ENCODE data around the gene NT5DC1.

Gene NT5DC1

DNA sequence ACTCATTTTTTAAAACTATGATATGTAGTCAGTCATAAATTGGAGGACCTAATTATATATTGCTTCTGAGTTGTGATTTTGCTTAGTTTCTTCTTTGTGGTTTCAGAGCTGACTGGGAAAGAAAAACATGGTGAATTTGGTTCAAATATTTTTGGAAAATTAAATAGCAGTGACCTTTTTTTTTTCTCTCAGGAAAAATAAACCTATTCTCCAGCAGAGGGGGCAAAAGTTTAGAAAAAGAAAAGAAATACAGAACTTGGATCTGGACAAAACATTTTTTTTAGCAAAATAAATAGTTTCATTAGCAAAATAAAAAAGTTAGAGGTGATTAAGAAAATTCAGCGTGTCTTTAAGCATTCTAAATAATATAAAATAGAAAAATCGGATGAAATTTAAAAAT, 15.1 kb downstream of the NT5DC1 start:
- TF ChIP-seq EZH2phosphoT487 (IDR thresholded peaks at IDR 0.05; ENCODE audit: low read length) (no peak), EZH2 (optimal IDR thresholded peaks at IDR 0.05; ENCODE audit: low read depth, low read length) (no peak)
- TF ChIP-seq, protein P1, sequence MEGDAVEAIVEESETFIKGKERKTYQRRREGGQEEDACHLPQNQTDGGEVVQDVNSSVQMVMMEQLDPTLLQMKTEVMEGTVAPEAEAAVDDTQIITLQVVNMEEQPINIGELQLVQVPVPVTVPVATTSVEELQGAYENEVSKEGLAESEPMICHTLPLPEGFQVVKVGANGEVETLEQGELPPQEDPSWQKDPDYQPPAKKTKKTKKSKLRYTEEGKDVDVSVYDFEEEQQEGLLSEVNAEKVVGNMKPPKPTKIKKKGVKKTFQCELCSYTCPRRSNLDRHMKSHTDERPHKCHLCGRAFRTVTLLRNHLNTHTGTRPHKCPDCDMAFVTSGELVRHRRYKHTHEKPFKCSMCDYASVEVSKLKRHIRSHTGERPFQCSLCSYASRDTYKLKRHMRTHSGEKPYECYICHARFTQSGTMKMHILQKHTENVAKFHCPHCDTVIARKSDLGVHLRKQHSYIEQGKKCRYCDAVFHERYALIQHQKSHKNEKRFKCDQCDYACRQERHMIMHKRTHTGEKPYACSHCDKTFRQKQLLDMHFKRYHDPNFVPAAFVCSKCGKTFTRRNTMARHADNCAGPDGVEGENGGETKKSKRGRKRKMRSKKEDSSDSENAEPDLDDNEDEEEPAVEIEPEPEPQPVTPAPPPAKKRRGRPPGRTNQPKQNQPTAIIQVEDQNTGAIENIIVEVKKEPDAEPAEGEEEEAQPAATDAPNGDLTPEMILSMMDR (IDR thresholded peaks at IDR 0.05; ENCODE audit: low read length): peak; percentile 25
- no peak overlapping the region for H3K4me2 ChIP-seq (ENCODE audit: low read depth, low read length)
- H3K79me2 ChIP-seq (ENCODE audit: low read length): no peaks in the 10 kb centered on the region
- H3K27ac ChIP-seq (ENCODE audit: low read length): no peak overlapping the region
- no peaks in the 10 kb centered on the region for H3K9me3 ChIP-seq (replicated peaks; ENCODE audit: insufficient read depth, low read length)
- no peak overlapping the region for H2AFZ ChIP-seq (ENCODE audit: low read length)
- no peaks in the 10 kb centered on the region for H3K36me3 ChIP-seq (replicated peaks; ENCODE audit: insufficient read depth, low read length)
- no peak overlapping the region for H3K4me3 ChIP-seq (ENCODE audit: low read length)
- no peaks in the 10 kb centered on the region for H3K4me1 ChIP-seq (ENCODE audit: low read length)
- H3K27me3 ChIP-seq (replicated peaks; ENCODE audit: insufficient read depth, low read length): no peaks in the 10 kb centered on the region
- H3K9me2 ChIP-seq (replicated peaks; ENCODE audit: insufficient read depth, low read length): no peaks in the 10 kb centered on the region
- no peaks in the 10 kb centered on the region for H3F3A ChIP-seq (ENCODE audit: insufficient read depth, low read length)
- H4K20me1 ChIP-seq (ENCODE audit: insufficient read depth, low read length): no peaks in the 10 kb centered on the region
- no peak for DNase-seq
- no peak overlapping the region for H3K9ac ChIP-seq (ENCODE audit: low read length)

DNA sequence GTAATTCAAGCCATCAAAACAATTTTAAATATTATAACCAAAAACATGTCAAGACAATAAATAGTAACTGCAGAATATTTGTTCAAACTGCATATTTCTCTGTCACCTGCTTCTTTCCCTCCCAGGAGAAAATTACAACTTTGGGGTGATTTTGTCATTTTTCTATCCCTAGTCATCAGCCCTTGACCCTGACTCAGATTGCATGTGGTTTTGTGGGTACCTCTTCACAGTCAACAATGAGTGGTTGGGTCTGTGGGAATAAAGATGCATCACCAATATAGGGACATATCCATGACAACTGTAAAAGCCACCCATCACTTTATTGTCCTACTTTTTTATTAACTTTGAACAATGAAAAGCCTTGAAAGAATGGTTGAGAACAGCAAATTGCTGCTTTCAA, 18.0 kb downstream of the NT5DC1 start:
- Histone ChIP-seq H3K9me3 (replicated peaks; ENCODE audit: insufficient read depth, low read length) (no peaks in the 10 kb centered on the region), H3K9me2 (replicated peaks; ENCODE audit: insufficient read depth, low read length) (no peaks in the 10 kb centered on the region), H2AFZ (ENCODE audit: low read length) (no peak overlapping the region), H3F3A (ENCODE audit: insufficient read depth, low read length) (no peaks in the 10 kb centered on the region), H3K4me3 (ENCODE audit: low read length) (no peak overlapping the region), H3K9ac (ENCODE audit: low read length) (no peak overlapping the region), H4K20me1 (ENCODE audit: insufficient read depth, low read length) (no peaks in the 10 kb centered on the region), H3K4me2 (ENCODE audit: low read depth, low read length) (no peak overlapping the region), H3K36me3 (replicated peaks; ENCODE audit: insufficient read depth, low read length) (no peaks in the 10 kb centered on the region), H3K79me2 (ENCODE audit: low read length) (no peaks in the 10 kb centered on the region), H3K27ac (ENCODE audit: low read length) (no peak overlapping the region), H3K27me3 (replicated peaks; ENCODE audit: insufficient read depth, low read length) (no peaks in the 10 kb centered on the region), H3K4me1 (ENCODE audit: low read length) (no peaks in the 10 kb centered on the region)
- DNase-seq: no peak
- TF ChIP-seq, protein P1 (IDR thresholded peaks at IDR 0.05; ENCODE audit: low read length): no peak
- TF ChIP-seq EZH2phosphoT487 (IDR thresholded peaks at IDR 0.05; ENCODE audit: low read length): no peak
- TF ChIP-seq EZH2 (optimal IDR thresholded peaks at IDR 0.05; ENCODE audit: low read depth, low read length): no peak

DNA sequence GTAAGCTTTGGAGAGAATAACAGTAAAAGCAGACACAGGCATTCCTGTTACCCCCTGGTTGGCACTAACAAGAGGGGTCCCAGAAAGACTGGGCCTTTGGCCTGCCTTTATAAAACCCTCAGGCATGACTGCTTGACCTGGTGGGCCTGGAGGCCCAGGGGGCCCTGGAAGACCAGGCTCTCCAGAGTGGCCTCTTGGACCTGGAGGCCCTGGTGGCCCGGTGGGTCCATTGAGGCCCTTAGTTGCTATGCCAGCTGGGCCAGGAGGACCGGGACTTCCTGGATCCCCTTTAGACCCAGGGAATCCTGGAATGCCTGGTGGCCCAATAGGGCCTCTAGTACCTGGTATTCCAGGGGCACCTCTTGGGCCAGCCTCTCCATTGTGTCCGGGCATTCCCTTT, 19.8 kb downstream of the NT5DC1 start:
- Histone ChIP-seq H3K27me3 (replicated peaks; ENCODE audit: insufficient read depth, low read length) (no peaks in the 10 kb centered on the region), H3K27ac (ENCODE audit: low read length) (no peak overlapping the region), H3K4me2 (ENCODE audit: low read depth, low read length) (no peak overlapping the region), H4K20me1 (ENCODE audit: insufficient read depth, low read length) (no peaks in the 10 kb centered on the region), H3F3A (ENCODE audit: insufficient read depth, low read length) (no peaks in the 10 kb centered on the region), H3K4me1 (ENCODE audit: low read length) (no peaks in the 10 kb centered on the region), H3K9ac (ENCODE audit: low read length) (no peak overlapping the region), H2AFZ (ENCODE audit: low read length) (no peak overlapping the region), H3K79me2 (ENCODE audit: low read length) (no peaks in the 10 kb centered on the region), H3K36me3 (replicated peaks; ENCODE audit: insufficient read depth, low read length) (no peaks in the 10 kb centered on the region), H3K9me3 (replicated peaks; ENCODE audit: insufficient read depth, low read length) (no peaks in the 10 kb centered on the region), H3K4me3 (ENCODE audit: low read length) (no peak overlapping the region), H3K9me2 (replicated peaks; ENCODE audit: insufficient read depth, low read length) (no peaks in the 10 kb centered on the region)
- DNase-seq: no peak
- TF ChIP-seq EZH2phosphoT487 (IDR thresholded peaks at IDR 0.05; ENCODE audit: low read length) (no peak), EZH2 (optimal IDR thresholded peaks at IDR 0.05; ENCODE audit: low read depth, low read length) (no peak)
- TF ChIP-seq, protein P1 (IDR thresholded peaks at IDR 0.05; ENCODE audit: low read length): no peak
